Measurements from ENCODE around the gene SMARCC1.

DNA sequence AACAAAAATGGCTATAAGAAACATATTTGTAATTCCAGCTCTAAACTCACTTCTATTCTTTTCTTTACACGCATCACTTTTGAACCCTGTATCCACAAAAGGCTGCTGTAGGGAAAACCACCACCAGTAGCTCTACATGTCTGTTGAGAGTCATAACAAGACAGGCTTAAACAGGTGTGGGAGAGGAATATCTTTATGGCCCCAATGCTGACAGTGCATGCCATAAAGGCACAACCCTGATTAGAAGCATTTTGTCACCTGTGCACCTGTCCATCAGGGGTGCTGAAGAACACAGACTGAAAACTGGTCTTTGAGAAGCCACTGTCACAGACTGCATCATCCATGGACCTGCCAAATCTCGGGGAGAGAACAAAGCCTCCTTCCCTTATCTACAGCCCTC lies 191.5 kb downstream of the SMARCC1 start:
- TF ChIP-seq, protein P1, sequence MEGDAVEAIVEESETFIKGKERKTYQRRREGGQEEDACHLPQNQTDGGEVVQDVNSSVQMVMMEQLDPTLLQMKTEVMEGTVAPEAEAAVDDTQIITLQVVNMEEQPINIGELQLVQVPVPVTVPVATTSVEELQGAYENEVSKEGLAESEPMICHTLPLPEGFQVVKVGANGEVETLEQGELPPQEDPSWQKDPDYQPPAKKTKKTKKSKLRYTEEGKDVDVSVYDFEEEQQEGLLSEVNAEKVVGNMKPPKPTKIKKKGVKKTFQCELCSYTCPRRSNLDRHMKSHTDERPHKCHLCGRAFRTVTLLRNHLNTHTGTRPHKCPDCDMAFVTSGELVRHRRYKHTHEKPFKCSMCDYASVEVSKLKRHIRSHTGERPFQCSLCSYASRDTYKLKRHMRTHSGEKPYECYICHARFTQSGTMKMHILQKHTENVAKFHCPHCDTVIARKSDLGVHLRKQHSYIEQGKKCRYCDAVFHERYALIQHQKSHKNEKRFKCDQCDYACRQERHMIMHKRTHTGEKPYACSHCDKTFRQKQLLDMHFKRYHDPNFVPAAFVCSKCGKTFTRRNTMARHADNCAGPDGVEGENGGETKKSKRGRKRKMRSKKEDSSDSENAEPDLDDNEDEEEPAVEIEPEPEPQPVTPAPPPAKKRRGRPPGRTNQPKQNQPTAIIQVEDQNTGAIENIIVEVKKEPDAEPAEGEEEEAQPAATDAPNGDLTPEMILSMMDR (IDR thresholded peaks at IDR 0.05), result no peak
- TF ChIP-seq, protein P2, sequence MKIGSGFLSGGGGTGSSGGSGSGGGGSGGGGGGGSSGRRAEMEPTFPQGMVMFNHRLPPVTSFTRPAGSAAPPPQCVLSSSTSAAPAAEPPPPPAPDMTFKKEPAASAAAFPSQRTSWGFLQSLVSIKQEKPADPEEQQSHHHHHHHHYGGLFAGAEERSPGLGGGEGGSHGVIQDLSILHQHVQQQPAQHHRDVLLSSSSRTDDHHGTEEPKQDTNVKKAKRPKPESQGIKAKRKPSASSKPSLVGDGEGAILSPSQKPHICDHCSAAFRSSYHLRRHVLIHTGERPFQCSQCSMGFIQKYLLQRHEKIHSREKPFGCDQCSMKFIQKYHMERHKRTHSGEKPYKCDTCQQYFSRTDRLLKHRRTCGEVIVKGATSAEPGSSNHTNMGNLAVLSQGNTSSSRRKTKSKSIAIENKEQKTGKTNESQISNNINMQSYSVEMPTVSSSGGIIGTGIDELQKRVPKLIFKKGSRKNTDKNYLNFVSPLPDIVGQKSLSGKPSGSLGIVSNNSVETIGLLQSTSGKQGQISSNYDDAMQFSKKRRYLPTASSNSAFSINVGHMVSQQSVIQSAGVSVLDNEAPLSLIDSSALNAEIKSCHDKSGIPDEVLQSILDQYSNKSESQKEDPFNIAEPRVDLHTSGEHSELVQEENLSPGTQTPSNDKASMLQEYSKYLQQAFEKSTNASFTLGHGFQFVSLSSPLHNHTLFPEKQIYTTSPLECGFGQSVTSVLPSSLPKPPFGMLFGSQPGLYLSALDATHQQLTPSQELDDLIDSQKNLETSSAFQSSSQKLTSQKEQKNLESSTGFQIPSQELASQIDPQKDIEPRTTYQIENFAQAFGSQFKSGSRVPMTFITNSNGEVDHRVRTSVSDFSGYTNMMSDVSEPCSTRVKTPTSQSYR (CRISPR knock-in tag; IDR thresholded peaks at IDR 0.05), result no peak
